Measurements from ENCODE around the gene ACLY.
A peak's percentile ranks its signal among the peaks of the same experiment; 100 is the strongest.
"Not testable (repeated sequence)": the region's sequence is repeated elsewhere in the genome, so short reads cannot be mapped to it uniquely, and the experiment has no call there.

Gene ACLY

GRCh38 chr17:41871789-41872188, 47.0 kb downstream of the ACLY start:
- no peak for DNase-seq (ENCODE audit: low read depth)

GRCh38 chr17:41870627-41871026, 48.1 kb downstream of the ACLY start:
- no peak for DNase-seq (ENCODE audit: low read depth)

- no peak for DNase-seq (ENCODE audit: low read depth)
These were observed 48.7 kb downstream of the ACLY start for GRCh38 chr17:41870097-41870496.

GRCh38 chr17:41869426-41869825, 49.3 kb downstream of the ACLY start:
- no peak for DNase-seq (ENCODE audit: low read depth)

GRCh38 chr17:41868568-41868967, 50.2 kb downstream of the ACLY start:
- DNase-seq (ENCODE audit: low read depth) = no peak

- no peak for DNase-seq (ENCODE audit: low read depth)
These were observed 53.2 kb downstream of the ACLY start for GRCh38 chr17:41865596-41865893.

GRCh38 chr17:41864836-41865595, 53.7 kb downstream of the ACLY start, which contains the start of gene KLHL11:
Gene KLHL11, minus strand, starts transcription at chr17:41865423. Its CDS starts 53 bp downstream, at chr17:41865370.
- DNase-seq (ENCODE audit: low read depth) = peak; percentile 55

- no peak for DNase-seq (ENCODE audit: low read depth)
These were observed 54.3 kb downstream of the ACLY start for GRCh38 chr17:41864498-41864835.

- no peak for DNase-seq (ENCODE audit: low read depth)
These were observed 55.5 kb downstream of the ACLY start for GRCh38 chr17:41863074-41863848.

GRCh38 chr17:41860254-41860931, 58.4 kb downstream of the ACLY start:
- DNase-seq (ENCODE audit: low read depth) = no peak

- not testable (repeated sequence) for DNase-seq (ENCODE audit: low read depth)
These were observed 67.4 kb downstream of the ACLY start for GRCh38 chr17:41851382-41851781.

- no peak for DNase-seq (ENCODE audit: low read depth)
These were observed 69.3 kb downstream of the ACLY start for GRCh38 chr17:41849251-41849990.

GRCh38 chr17:41848788-41849187, 70.0 kb downstream of the ACLY start:
- DNase-seq (ENCODE audit: low read depth) = no peak

- no peak for DNase-seq (ENCODE audit: low read depth)
These were observed 73.8 kb downstream of the ACLY start for GRCh38 chr17:41844971-41845370.

- DNase-seq (ENCODE audit: low read depth) = not testable (repeated sequence)
These were observed 78.0 kb downstream of the ACLY start for GRCh38 chr17:41840781-41841180.

- not testable (repeated sequence) for DNase-seq (ENCODE audit: low read depth)
These were observed 79.3 kb downstream of the ACLY start for GRCh38 chr17:41839448-41839847.

GRCh38 chr17:41837761-41838538, 80.8 kb downstream of the ACLY start, which contains the start of gene KLHL10:
Gene KLHL10, plus strand, starts transcription at chr17:41837825. Its CDS starts 108 bp downstream, at chr17:41837933.
- no peak for DNase-seq (ENCODE audit: low read depth)

GRCh38 chr17:41836550-41837196, 82.1 kb downstream of the ACLY start:
- DNase-seq (ENCODE audit: low read depth) = no peak

- DNase-seq (ENCODE audit: low read depth) = no peak
These were observed 82.8 kb downstream of the ACLY start, which contains the start of gene NT5C3B for GRCh38 chr17:41835800-41836549. Gene NT5C3B, minus strand, starts transcription at chr17:41836232. Its CDS starts 39 bp downstream, at chr17:41836193.

GRCh38 chr17:41835214-41835799, 83.4 kb downstream of the ACLY start:
- DNase-seq (ENCODE audit: low read depth) = no peak
